GM23248 (cell line): ENCODE measurements around the gene GARIN3.

Experiments used
- EZH2 ChIP-seq: fragments of 200-600 bp; sonication (generic); IDR thresholded peaks from 2 replicates; pipeline ENCODE4 v1.6.1; 2018; ENCODE audit warnings: antibody characterized with exemption, mild to moderate bottlenecking; ENCODE audit not compliant: insufficient read depth, poor library complexity, severe bottlenecking
- EZH2phosphoT487 ChIP-seq: fragments of 200-600 bp; sonication (generic); IDR thresholded peaks from 2 replicates; pipeline ENCODE4 v1.6.1; 2018; ENCODE audit warnings: antibody characterized with exemption, moderate library complexity, mild to moderate bottlenecking, low read depth; ENCODE audit not compliant: insufficient read depth

GRCh38 chr5:157164521-157164920 lies 1.5 kb downstream of the GARIN3 start:
- TF ChIP-seq EZH2 (no peak), EZH2phosphoT487 (no peak)
